Measurements from ENCODE around the gene RNF213.

- TF ChIP-seq EZH2phosphoT487 (IDR thresholded peaks at IDR 0.05; ENCODE audit: low read depth) (no peak), CTCF (IDR thresholded peaks at IDR 0.05; ENCODE audit: low read depth, low read length) (no peak)
These were observed at the start of gene RNF213 for GRCh38 chr17:80260791-80261158.

Measured in OCI-LY3 (cell line).